SK-N-SH (cell line): Measurements from ENCODE around the gene IQGAP2. TPM values are rescaled to one million over a fixed set of nuclear protein-coding genes. Genes with fewer than 3 reads are reported as not detected.

Experiments
- CTCF ChIA-PET: fragments of 300-600, 350-600 bp; formaldehyde crosslinking; extraction: SDS; loops from one replicate; lab custom pipeline; 2021; lab: Yijun Ruan, JAX
- POLR2A ChIA-PET: fragments of 350-600 bp; sonication (Branson Sonifier 250); formaldehyde crosslinking; extraction: SDS; loops from one replicate; lab custom pipeline; 2020; ENCODE audit warnings: antibody characterized with exemption, inconsistent platforms; lab: Yijun Ruan, JAX
- DNase-seq: peaks from one replicate; pipeline ENCODE4 v3.0.0; 2012
- H2AFZ ChIP-seq: fragments of 200-600 bp; sonication (generic); 2 replicates; pipeline ENCODE4 v1.8.1; 2016; ENCODE audit warnings: antibody characterized with exemption, mild to moderate bottlenecking, low read depth
- H3F3A ChIP-seq: fragments of 200-600 bp; sonication (generic); replicated peaks from 2 replicates; pipeline ENCODE3; 2016; ENCODE audit warnings: antibody characterized with exemption, mild to moderate bottlenecking; ENCODE audit not compliant: insufficient read depth
- H3K27ac ChIP-seq, 2 experiments: fragments of 200-500 bp in 1 of 2; fragments of 200-600 bp in 1 of 2; sonication (Bioruptor generic) in 1 of 2; sonication (generic), shearing (Covaris generic) in 1 of 2; 2 replicates each; pipeline versions ENCODE4 v1.5.1 to v1.6.1; 2014 to 2016; ENCODE audit warnings: low read depth in 2 of 2, inconsistent platforms in 1 of 2, low read length in 1 of 2, mild to moderate bottlenecking in 1 of 2, mixed read lengths in 1 of 2
- H3K27me3 ChIP-seq: fragments of 200-600 bp; sonication (generic), shearing (Covaris generic); 2 replicates; pipeline ENCODE4 v1.6.1; 2016; ENCODE audit warnings: mixed run types; ENCODE audit not compliant: insufficient read depth
- H3K36me3 ChIP-seq, 2 experiments: fragments of 200-500 bp in 1 of 2; fragments of 200-600 bp in 1 of 2; sonication (Bioruptor generic) in 1 of 2; sonication (generic) in 1 of 2; replicated peaks in 1 of 2; 2 replicates each; pipeline versions ENCODE3 to v1.5.1; 2014 to 2016; ENCODE audit warnings: low read length in 1 of 2, mild to moderate bottlenecking in 1 of 2; ENCODE audit not compliant: insufficient read depth in 2 of 2, control insufficient read depth in 1 of 2
- H3K4me1 ChIP-seq, 2 experiments: fragments of 200-500 bp in 1 of 2; fragments of 200-600 bp in 1 of 2; sonication (Bioruptor generic) in 1 of 2; sonication (generic), shearing (Covaris generic) in 1 of 2; 2 replicates each; pipeline versions ENCODE4 v1.5.1 to v1.6.1; 2014 to 2016; ENCODE audit warnings: low read depth in 1 of 2, low read length in 1 of 2, mixed run types in 1 of 2; ENCODE audit not compliant: insufficient read depth in 2 of 2, control insufficient read depth in 1 of 2
- H3K4me2 ChIP-seq: fragments of 200-600 bp; sonication (generic), shearing (Covaris generic); 2 replicates; pipeline ENCODE4 v1.6.1; 2017; ENCODE audit warnings: mixed run types
- H3K4me3 ChIP-seq, 2 experiments: fragments of 200-500 bp in 1 of 2; fragments of 200-600 bp in 1 of 2; sonication (Bioruptor generic) in 1 of 2; sonication (generic), shearing (Covaris generic) in 1 of 2; 2 replicates each; pipeline versions ENCODE4 v1.5.1 to v1.8.1; 2014 to 2016; ENCODE audit warnings: low read depth in 2 of 2, inconsistent platforms in 1 of 2, low read length in 1 of 2, mild to moderate bottlenecking in 1 of 2, mixed read lengths in 1 of 2, moderate library complexity in 1 of 2
- H3K79me2 ChIP-seq: fragments of 200-600 bp; sonication (generic); 2 replicates; pipeline ENCODE4 v1.8.1; 2017; ENCODE audit warnings: mild to moderate bottlenecking; ENCODE audit not compliant: insufficient read depth
- H3K9ac ChIP-seq: fragments of 200-600 bp; sonication (generic); 2 replicates; pipeline ENCODE4 v1.6.1; 2017; ENCODE audit warnings: mixed run types
- H3K9me2 ChIP-seq: fragments of 200-600 bp; sonication (generic); 2 replicates; pipeline ENCODE4 v1.6.1; 2017; ENCODE audit warnings: mixed run types
- H3K9me3 ChIP-seq: fragments of 200-600 bp; sonication (generic); 2 replicates; pipeline ENCODE4 v1.6.1; 2017; ENCODE audit warnings: mixed run types, mild to moderate bottlenecking, moderate library complexity
- H4K20me1 ChIP-seq: fragments of 200-600 bp; sonication (generic); 2 replicates; pipeline ENCODE4 v1.6.1; 2017; ENCODE audit warnings: mild to moderate bottlenecking, mixed run types; ENCODE audit not compliant: insufficient read depth
- ELF1 ChIP-seq: IDR thresholded peaks from 2 replicates; pipeline ENCODE4 v1.4.0; 2012
- EP300 ChIP-seq, 2 experiments: IDR thresholded peaks; 2 replicates each; pipeline versions ENCODE4 v1.4.0 to v1.6.1; 2012; ENCODE audit warnings: borderline replicate concordance in 1 of 2, low read depth in 1 of 2, low read length in 1 of 2
- EZH2phosphoT487 ChIP-seq: fragments of 200-600 bp; sonication (generic); IDR thresholded peaks from 2 replicates; pipeline ENCODE4 v1.6.1; 2017; ENCODE audit warnings: low read depth, mixed run types, mild to moderate bottlenecking, antibody characterized with exemption, moderate library complexity, borderline replicate concordance
- FOSL2 ChIP-seq: IDR thresholded peaks from 2 replicates; pipeline ENCODE4 v1.4.0; 2012; ENCODE audit warnings: low read depth, mild to moderate bottlenecking, moderate library complexity, borderline replicate concordance
- MEF2A ChIP-seq: IDR thresholded peaks from 2 replicates; pipeline ENCODE4 v1.4.0; 2012; ENCODE audit warnings: low read depth, borderline replicate concordance
- NFIC ChIP-seq: IDR thresholded peaks from 2 replicates; pipeline ENCODE4 v1.4.0; 2012; ENCODE audit warnings: borderline replicate concordance
- RAD21 ChIP-seq: IDR thresholded peaks from 2 replicates; pipeline ENCODE4 v1.6.1; 2012; ENCODE audit warnings: mild to moderate bottlenecking, low read length
- RFX5 ChIP-seq: IDR thresholded peaks from 2 replicates; pipeline ENCODE4 v1.6.1; 2012; ENCODE audit warnings: mild to moderate bottlenecking, improper control_type of control experiment, low read length
- RXRA ChIP-seq: IDR thresholded peaks from 2 replicates; pipeline ENCODE4 v1.4.0; 2012; ENCODE audit warnings: low read depth, mild to moderate bottlenecking, borderline replicate concordance
- SMC3 ChIP-seq: IDR thresholded peaks from 2 replicates; pipeline ENCODE4 v1.6.1; 2012; ENCODE audit warnings: low read depth, low read length, improper control_type of control experiment
- TAF1 ChIP-seq: IDR thresholded peaks from 2 replicates; pipeline ENCODE4 v1.6.1; 2012; ENCODE audit warnings: low read depth, mild to moderate bottlenecking, low read length, moderate library complexity, borderline replicate concordance
- TCF12 ChIP-seq: IDR thresholded peaks from 2 replicates; pipeline ENCODE4 v1.4.0; 2012
- YY1 ChIP-seq: IDR thresholded peaks from 2 replicates; pipeline ENCODE4 v1.4.0; 2012; ENCODE audit warnings: low read depth, mild to moderate bottlenecking
- WGBS: methylation state at CpG from one replicate; pipeline ENCODE4 v1.1.6; 2017; ENCODE audit warnings: low lambda C conversion rate; 5-methylcytosine and 5-hydroxymethylcytosine counted together
- polyA plus RNA-seq, 3 experiments: library from polyadenylated mRNA; depleted of rRNA; stranded (reverse); fragments of >200 nt; gene quantifications; 2 replicates each; pipeline ENCODE4 v1.2.3, GENCODE V29; 2012
- TF ChIP-seq, protein P1 (sequence below): IDR thresholded peaks from 2 replicates; pipeline ENCODE4 v1.4.0; 2012; ENCODE audit warnings: low read depth, borderline replicate concordance
- TF ChIP-seq, protein P2 (sequence below): fragments of 200-600 bp; sonication (generic); IDR thresholded peaks from 2 replicates; pipeline ENCODE4 v1.6.1; 2017; ENCODE audit warnings: antibody characterized with exemption, mild to moderate bottlenecking, moderate library complexity
- TF ChIP-seq, protein P3 (sequence below): IDR thresholded peaks from 2 replicates; pipeline ENCODE4; 2012

The IQGAP2 gene
- polyA plus RNA-seq, 1 of the 3 experiments (the other 2 are of a cell fraction): 2.1 TPM

DNA sequence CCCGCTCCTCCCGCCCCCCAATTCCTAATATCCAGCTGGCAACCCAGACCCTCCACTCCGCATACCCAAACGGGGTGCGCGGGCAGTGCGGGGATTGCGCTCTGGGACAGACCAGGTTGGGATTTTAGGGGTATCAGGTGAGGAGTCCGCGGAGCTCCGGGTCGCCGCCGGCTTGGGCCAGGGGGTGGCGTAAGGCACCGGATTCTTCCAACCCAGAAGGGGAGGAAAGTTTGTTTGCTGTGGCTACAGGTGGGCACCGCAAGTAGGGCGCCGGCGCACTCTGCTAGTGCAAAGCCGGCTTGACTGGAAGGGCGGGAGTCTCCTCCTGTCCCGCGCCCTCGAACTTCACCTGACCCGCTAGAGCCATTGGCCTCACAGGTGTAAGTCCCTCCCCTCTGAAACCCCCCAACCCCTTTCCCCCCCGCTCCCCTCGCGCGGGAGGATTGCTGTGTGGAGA, 709 bp downstream of the IQGAP2 start:
- H3K79me2 ChIP-seq: no peaks in the 10 kb centered on the region
- H3K4me1 ChIP-seq: peaks cover 0 to 10% of the 10 kb centered on the region in 2 experiments; a peak in 1 of 4 replicates
- 15% methylated on average over 16 of the region's 30 CpGs for WGBS
- peak overlapping the region; percentile 94 for H3K4me2 ChIP-seq
- H3K9me2 ChIP-seq: no peaks in the 10 kb centered on the region
- H3K9ac ChIP-seq: no peak overlapping the region; the same call in 1 of the 2 replicates
- peak overlapping the region; percentile 78 to 79 for H3K4me3 ChIP-seq
- H2AFZ ChIP-seq: peak overlapping the region; percentile 95; the same call in 1 of the 2 replicates
- ChIA-PET CTCF (interaction anchor here (0.6 to 3.2 kb wide), 43 partner anchors 8 to 739 kb away, joined by 3 to 31 read pairs (median 5); no protein-coding TSS in a partner anchor), POLR2A (no interaction called here)
- H3K27me3 ChIP-seq: peaks cover 31% of the 10 kb centered on the region
- H3K9me3 ChIP-seq: no peaks in the 10 kb centered on the region
- H3F3A ChIP-seq: no peaks in the 10 kb centered on the region
- H3K36me3 ChIP-seq: no peaks in the 10 kb centered on the region
- no peaks in the 10 kb centered on the region for H4K20me1 ChIP-seq
- TF ChIP-seq ELF1 (no peak), RAD21 (peak; percentile 41), EP300 (IDR thresholded peaks at IDR 0.05; ENCODE audit: borderline replicate concordance in 1 of 2, low read depth in 1 of 2, low read length in 1 of 2) (no peak), SMC3 (peak; percentile 37)
- TF ChIP-seq, protein P1, sequence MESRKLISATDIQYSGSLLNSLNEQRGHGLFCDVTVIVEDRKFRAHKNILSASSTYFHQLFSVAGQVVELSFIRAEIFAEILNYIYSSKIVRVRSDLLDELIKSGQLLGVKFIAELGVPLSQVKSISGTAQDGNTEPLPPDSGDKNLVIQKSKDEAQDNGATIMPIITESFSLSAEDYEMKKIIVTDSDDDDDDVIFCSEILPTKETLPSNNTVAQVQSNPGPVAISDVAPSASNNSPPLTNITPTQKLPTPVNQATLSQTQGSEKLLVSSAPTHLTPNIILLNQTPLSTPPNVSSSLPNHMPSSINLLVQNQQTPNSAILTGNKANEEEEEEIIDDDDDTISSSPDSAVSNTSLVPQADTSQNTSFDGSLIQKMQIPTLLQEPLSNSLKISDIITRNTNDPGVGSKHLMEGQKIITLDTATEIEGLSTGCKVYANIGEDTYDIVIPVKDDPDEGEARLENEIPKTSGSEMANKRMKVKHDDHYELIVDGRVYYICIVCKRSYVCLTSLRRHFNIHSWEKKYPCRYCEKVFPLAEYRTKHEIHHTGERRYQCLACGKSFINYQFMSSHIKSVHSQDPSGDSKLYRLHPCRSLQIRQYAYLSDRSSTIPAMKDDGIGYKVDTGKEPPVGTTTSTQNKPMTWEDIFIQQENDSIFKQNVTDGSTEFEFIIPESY: no peak
- TF ChIP-seq, protein P2, sequence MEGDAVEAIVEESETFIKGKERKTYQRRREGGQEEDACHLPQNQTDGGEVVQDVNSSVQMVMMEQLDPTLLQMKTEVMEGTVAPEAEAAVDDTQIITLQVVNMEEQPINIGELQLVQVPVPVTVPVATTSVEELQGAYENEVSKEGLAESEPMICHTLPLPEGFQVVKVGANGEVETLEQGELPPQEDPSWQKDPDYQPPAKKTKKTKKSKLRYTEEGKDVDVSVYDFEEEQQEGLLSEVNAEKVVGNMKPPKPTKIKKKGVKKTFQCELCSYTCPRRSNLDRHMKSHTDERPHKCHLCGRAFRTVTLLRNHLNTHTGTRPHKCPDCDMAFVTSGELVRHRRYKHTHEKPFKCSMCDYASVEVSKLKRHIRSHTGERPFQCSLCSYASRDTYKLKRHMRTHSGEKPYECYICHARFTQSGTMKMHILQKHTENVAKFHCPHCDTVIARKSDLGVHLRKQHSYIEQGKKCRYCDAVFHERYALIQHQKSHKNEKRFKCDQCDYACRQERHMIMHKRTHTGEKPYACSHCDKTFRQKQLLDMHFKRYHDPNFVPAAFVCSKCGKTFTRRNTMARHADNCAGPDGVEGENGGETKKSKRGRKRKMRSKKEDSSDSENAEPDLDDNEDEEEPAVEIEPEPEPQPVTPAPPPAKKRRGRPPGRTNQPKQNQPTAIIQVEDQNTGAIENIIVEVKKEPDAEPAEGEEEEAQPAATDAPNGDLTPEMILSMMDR: peak; percentile 29
- peak; percentile 68 for DNase-seq
- peak overlapping the region in 1 of 2 experiments; percentile 76; a peak in 1 of 4 replicates for H3K27ac ChIP-seq

DNA sequence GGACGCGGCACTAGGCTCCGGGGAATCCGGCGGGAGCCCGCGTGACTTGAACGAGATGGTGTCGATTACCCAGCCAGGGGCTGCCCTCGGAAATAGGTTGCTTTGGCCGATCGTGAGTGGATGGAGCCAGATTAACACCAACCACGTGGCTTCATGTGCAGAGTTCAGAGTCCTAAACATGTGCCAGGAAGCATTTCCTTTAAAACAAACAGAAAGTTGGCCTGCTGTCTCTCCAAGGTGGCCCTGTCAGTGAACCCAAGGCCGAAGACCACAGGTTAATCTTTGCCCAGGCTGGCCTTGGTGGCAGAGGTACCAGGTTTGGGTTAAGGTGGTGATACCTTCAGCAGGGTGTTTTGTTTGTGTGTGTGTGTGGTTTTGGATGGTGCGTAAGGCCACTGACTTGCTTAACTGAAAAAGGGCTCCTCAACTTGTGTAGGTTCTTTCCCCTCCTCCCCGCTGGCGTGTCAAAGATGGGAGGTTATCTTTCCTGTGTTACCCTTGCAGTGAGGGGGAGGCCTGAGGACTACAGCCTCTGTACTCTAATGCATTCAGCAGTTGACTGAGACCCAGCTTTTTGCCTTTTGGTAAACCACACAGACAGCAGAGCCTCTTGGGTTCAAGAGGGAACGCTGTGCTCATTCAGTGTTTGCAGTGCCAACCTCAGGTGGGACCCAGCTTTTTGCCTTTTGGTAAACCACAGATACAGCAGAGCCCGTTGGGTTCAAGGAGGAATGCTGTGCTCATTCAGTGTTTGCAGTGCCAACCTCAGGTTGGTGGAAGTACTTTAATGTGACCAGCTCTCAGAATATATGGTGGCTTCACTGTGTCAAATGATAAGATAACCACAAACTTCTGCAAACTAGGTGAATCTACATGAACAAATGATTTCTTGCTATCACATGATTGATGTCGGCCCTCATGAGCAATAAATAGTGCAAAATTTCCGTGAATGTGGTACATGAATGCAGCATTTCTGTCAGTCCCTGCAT, 1.4 kb downstream of the IQGAP2 start:
- H3K36me3 ChIP-seq: no peaks in the 10 kb centered on the region
- no peaks in the 10 kb centered on the region for H3K79me2 ChIP-seq
- H3K4me3 ChIP-seq: peak overlapping the region in 1 of 2 experiments; percentile 79; a peak in 2 of 4 replicates
- ChIA-PET CTCF (interaction anchor here (0.6 to 3.2 kb wide), 36 partner anchors 7 to 740 kb away, joined by 3 to 31 read pairs (median 5); no protein-coding TSS in a partner anchor), POLR2A (no interaction called here)
- 61% methylated on average over 14 of the region's 21 CpGs for WGBS
- H3K9me3 ChIP-seq: no peaks in the 10 kb centered on the region
- peaks cover 31% of the 10 kb centered on the region for H3K27me3 ChIP-seq
- no peak overlapping the region for H3K27ac ChIP-seq
- H3F3A ChIP-seq: no peaks in the 10 kb centered on the region
- H2AFZ ChIP-seq: no peak overlapping the region
- H3K9me2 ChIP-seq: no peaks in the 10 kb centered on the region
- no peaks in the 10 kb centered on the region for H4K20me1 ChIP-seq
- H3K9ac ChIP-seq: no peak overlapping the region
- H3K4me1 ChIP-seq: peaks cover 0 to 10% of the 10 kb centered on the region in 2 experiments; a peak in 1 of 4 replicates
- DNase-seq: no peak
- H3K4me2 ChIP-seq: peak overlapping the region; percentile 94; the same call in 1 of the 2 replicates
- TF ChIP-seq NFIC (no peak), EZH2phosphoT487 (no peak), FOSL2 (no peak), RAD21 (no peak), YY1 (no peak), RFX5 (no peak), TCF12 (no peak), MEF2A (no peak), SMC3 (no peak), RXRA (no peak), TAF1 (no peak)
- TF ChIP-seq, protein P3, sequence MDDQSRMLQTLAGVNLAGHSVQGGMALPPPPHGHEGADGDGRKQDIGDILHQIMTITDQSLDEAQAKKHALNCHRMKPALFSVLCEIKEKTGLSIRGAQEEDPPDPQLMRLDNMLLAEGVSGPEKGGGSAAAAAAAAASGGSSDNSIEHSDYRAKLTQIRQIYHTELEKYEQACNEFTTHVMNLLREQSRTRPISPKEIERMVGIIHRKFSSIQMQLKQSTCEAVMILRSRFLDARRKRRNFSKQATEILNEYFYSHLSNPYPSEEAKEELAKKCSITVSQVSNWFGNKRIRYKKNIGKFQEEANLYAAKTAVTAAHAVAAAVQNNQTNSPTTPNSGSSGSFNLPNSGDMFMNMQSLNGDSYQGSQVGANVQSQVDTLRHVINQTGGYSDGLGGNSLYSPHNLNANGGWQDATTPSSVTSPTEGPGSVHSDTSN: no peak
